Measurements from ENCODE around the gene MDH1. TPM values are rescaled to one million over a fixed set of nuclear protein-coding genes. Genes with fewer than 3 reads are reported as not detected.
A peak's percentile ranks its signal among the peaks of the same experiment; 100 is the strongest.

Gene MDH1
- total RNA-seq, result 100 to 1,000 TPM in 1 of 5 experiments, 10 to 100 TPM in 4; 76.5 to 180 (median 84.2) TPM
- polyA plus RNA-seq, result 100 to 1,000 TPM; 263 to 268 TPM
- 47.2 reads per million, percentile 70 among the genes with 10 or more reads in this experiment for total RNA-seq

GRCh38 chr2:63588385-63589147, at the start of gene MDH1, which contains the start of gene WDPCP:
MDH1 (plus strand) TSS chr2:63588963; CDS start chr2:63589044, 81 bp downstream.
WDPCP (minus strand) TSS chr2:63588477; CDS start chr2:63588271, 206 bp downstream.
- H3K36me3 Mint-ChIP-seq, result peaks cover 0 to 9% (median 0%) of the 10 kb centered on the region in 5 donors
- DNase-seq (peak; percentile 74 to 99 (median 96)), ATAC-seq (peak; percentile 89)
- no peaks in the 10 kb centered on the region for H3K27me3 Mint-ChIP-seq
- ChIA-PET POLR2A (interaction anchor here (0.8 to 3.9 kb wide), 10 partner anchors 8 to 1735 kb away, joined by 3 to 23 read pairs (median 4); partner anchors contain the start of genes ACTR2, COMMD1, FAM161A and RAB1A), CTCF (interaction anchor here (0.6 to 1.1 kb wide), 2 partner anchors 273 to 883 kb away, joined by 3 read pairs; partner anchors contain the start of gene EHBP1)
- H3K9me3 Mint-ChIP-seq, result peaks cover 0 to 3% (median 0%) of the 10 kb centered on the region in 11 donors
- H3K9me3 ChIP-seq (ENCODE audit: control insufficient read depth in 2 of 3, low read length in 3 of 3), result no peaks in the 10 kb centered on the region
- peak within 1 kb of the TSS; percentile 91 for H3K4me3 ChIP-seq (ENCODE audit: low read length)
- peak within 1 kb of the TSS; percentile 89 to 99 (median 95) for H3K27ac Mint-ChIP-seq
- intact Hi-C loops (cut with micrococcal nuclease), result loop anchor here (1.0 to 10.0 kb wide), 25 partner anchors 253 to 1844 kb away; partner anchors contain the start of genes ACTR2 (in 2 of the 2), B3GNT2 (in 2 of the 2), COMMD1 (in 2 of the 2) and EHBP1 (in 2 of the 2)
- peak within 1 kb of the TSS; percentile 89 to 99 (median 94) for H3K4me3 Mint-ChIP-seq
- H3K27me3 ChIP-seq (ENCODE audit: control insufficient read depth in 2 of 2, insufficient read depth in 2 of 2, low read length in 2 of 2), result no peaks in the 10 kb centered on the region
- H3K4me1 ChIP-seq (ENCODE audit: control insufficient read depth in 2 of 2, insufficient read depth in 2 of 2, low read length in 2 of 2), result peaks cover 16 to 23% of the 10 kb centered on the region in 2 donors
- H3K4me1 Mint-ChIP-seq, result peaks cover 24 to 63% (median 45%) of the 10 kb centered on the region in 7 donors
- H3K36me3 ChIP-seq (ENCODE audit: control insufficient read depth in 2 of 3, insufficient read depth in 3 of 3, low read length in 3 of 3), result peaks cover 0 to 5% (median 4%) of the 10 kb centered on the region in 3 experiments
- H3K27ac ChIP-seq (ENCODE audit: low read depth, low read length), result peak within 1 kb of the TSS; percentile 89

GRCh38 chr2:63539416-63540162, 49.2 kb upstream of the MDH1 start:
- Mint-ChIP-seq H3K27me3 (no peaks in the 10 kb centered on the region), H3K27ac (no peak overlapping the region), H3K4me1 (peaks cover 0 to 5% (median 0%) of the 10 kb centered on the region in 7 donors), H3K36me3 (peaks cover 0 to 12% (median 9%) of the 10 kb centered on the region in 5 donors), H3K4me3 (no peak overlapping the region), H3K9me3 (peaks cover 0 to 31% (median 13%) of the 10 kb centered on the region in 11 donors)
- Histone ChIP-seq H3K4me3 (ENCODE audit: low read length) (no peak overlapping the region), H3K4me1 (ENCODE audit: control insufficient read depth in 2 of 2, insufficient read depth in 2 of 2, low read length in 2 of 2) (no peaks in the 10 kb centered on the region), H3K27me3 (ENCODE audit: control insufficient read depth in 2 of 2, insufficient read depth in 2 of 2, low read length in 2 of 2) (no peaks in the 10 kb centered on the region), H3K36me3 (ENCODE audit: control insufficient read depth in 2 of 3, insufficient read depth in 3 of 3, low read length in 3 of 3) (no peaks in the 10 kb centered on the region), H3K9me3 (ENCODE audit: control insufficient read depth in 2 of 3, low read length in 3 of 3) (no peaks in the 10 kb centered on the region), H3K27ac (ENCODE audit: low read depth, low read length) (no peak overlapping the region)
- ChIA-PET POLR2A (no interaction called here), CTCF (interaction anchor here (0.6 to 1.0 kb wide), 2 partner anchors 11 to 1379 kb away, joined by 3 read pairs; no protein-coding TSS in a partner anchor)
- ATAC-seq (no peak), DNase-seq (no peak)
- intact Hi-C loops (cut with micrococcal nuclease), result no loop called here

- Histone ChIP-seq H3K4me1 (ENCODE audit: control insufficient read depth in 2 of 2, insufficient read depth in 2 of 2, low read length in 2 of 2) (no peaks in the 10 kb centered on the region), H3K9me3 (ENCODE audit: control insufficient read depth in 2 of 3, low read length in 3 of 3) (no peaks in the 10 kb centered on the region), H3K27ac (ENCODE audit: low read depth, low read length) (no peak overlapping the region), H3K36me3 (ENCODE audit: control insufficient read depth in 2 of 3, insufficient read depth in 3 of 3, low read length in 3 of 3) (no peaks in the 10 kb centered on the region), H3K27me3 (ENCODE audit: control insufficient read depth in 2 of 2, insufficient read depth in 2 of 2, low read length in 2 of 2) (no peaks in the 10 kb centered on the region), H3K4me3 (ENCODE audit: low read length) (no peak overlapping the region)
- H3K4me1 Mint-ChIP-seq, result peaks cover 0 to 4% (median 0%) of the 10 kb centered on the region in 7 donors
- peaks cover 0 to 13% (median 8%) of the 10 kb centered on the region in 5 donors for H3K36me3 Mint-ChIP-seq
- H3K27me3 Mint-ChIP-seq, result no peaks in the 10 kb centered on the region
- ATAC-seq (no peak), DNase-seq (peak in 1 of 9 donors; percentile 7)
- H3K9me3 Mint-ChIP-seq, result peaks cover 0 to 16% (median 2%) of the 10 kb centered on the region in 11 donors
- no peak overlapping the region for H3K4me3 Mint-ChIP-seq
- peak overlapping the region in 1 of 9 donors; percentile 21 for H3K27ac Mint-ChIP-seq
- ChIA-PET CTCF (interaction anchor here (0.9 kb wide), 1 partner anchor 1087 kb away, joined by 3 read pairs; no protein-coding TSS in a partner anchor), POLR2A (no interaction called here)
- intact Hi-C loops (cut with micrococcal nuclease), result loop anchor here (1.0 to 2.0 kb wide), 2 partner anchors 757 to 1087 kb away; no protein-coding TSS in a partner anchor
Observed at GRCh38 chr2:63544017-63544627, 44.6 kb upstream of the MDH1 start.

GRCh38 chr2:63545023-63545422, 43.7 kb upstream of the MDH1 start:
- DNase-seq (no peak), ATAC-seq (no peak)
- Histone ChIP-seq H3K4me3 (ENCODE audit: low read length) (no peak overlapping the region), H3K27me3 (ENCODE audit: control insufficient read depth in 2 of 2, insufficient read depth in 2 of 2, low read length in 2 of 2) (no peaks in the 10 kb centered on the region), H3K4me1 (ENCODE audit: control insufficient read depth in 2 of 2, insufficient read depth in 2 of 2, low read length in 2 of 2) (no peaks in the 10 kb centered on the region), H3K36me3 (ENCODE audit: control insufficient read depth in 2 of 3, insufficient read depth in 3 of 3, low read length in 3 of 3) (no peaks in the 10 kb centered on the region), H3K27ac (ENCODE audit: low read depth, low read length) (no peak overlapping the region), H3K9me3 (ENCODE audit: control insufficient read depth in 2 of 3, low read length in 3 of 3) (no peaks in the 10 kb centered on the region)
- intact Hi-C loops (cut with micrococcal nuclease), result loop anchor here in 1 of 2 donors (2.0 kb wide), 1 partner anchor 758 kb away; no protein-coding TSS in a partner anchor
- ChIA-PET CTCF (no interaction called here), POLR2A (no interaction called here)
- no peak overlapping the region for H3K27ac Mint-ChIP-seq
- peaks cover 0 to 16% (median 2%) of the 10 kb centered on the region in 11 donors for H3K9me3 Mint-ChIP-seq
- H3K4me1 Mint-ChIP-seq, result peaks cover 0 to 5% (median 0%) of the 10 kb centered on the region in 7 donors
- H3K4me3 Mint-ChIP-seq, result no peak overlapping the region
- H3K27me3 Mint-ChIP-seq, result no peaks in the 10 kb centered on the region
- H3K36me3 Mint-ChIP-seq, result peaks cover 0 to 17% (median 10%) of the 10 kb centered on the region in 5 donors

- H3K27me3 Mint-ChIP-seq, result no peaks in the 10 kb centered on the region
- DNase-seq (no peak), ATAC-seq (no peak)
- Histone ChIP-seq H3K4me3 (ENCODE audit: low read length) (no peak overlapping the region), H3K27ac (ENCODE audit: low read depth, low read length) (no peak overlapping the region), H3K27me3 (ENCODE audit: control insufficient read depth in 2 of 2, insufficient read depth in 2 of 2, low read length in 2 of 2) (no peaks in the 10 kb centered on the region), H3K4me1 (ENCODE audit: control insufficient read depth in 2 of 2, insufficient read depth in 2 of 2, low read length in 2 of 2) (no peaks in the 10 kb centered on the region), H3K9me3 (ENCODE audit: control insufficient read depth in 2 of 3, low read length in 3 of 3) (no peaks in the 10 kb centered on the region), H3K36me3 (ENCODE audit: control insufficient read depth in 2 of 3, insufficient read depth in 3 of 3, low read length in 3 of 3) (peaks cover 0 to 7% (median 0%) of the 10 kb centered on the region in 3 experiments)
- no peak overlapping the region for H3K4me3 Mint-ChIP-seq
- CTCF ChIA-PET, result no interaction called here
- intact Hi-C loops (cut with micrococcal nuclease), result no loop called here
- H3K27ac Mint-ChIP-seq, result no peak overlapping the region
- peaks cover 5 to 53% (median 38%) of the 10 kb centered on the region in 5 donors for H3K36me3 Mint-ChIP-seq
- H3K4me1 Mint-ChIP-seq, result peaks cover 6 to 18% (median 12%) of the 10 kb centered on the region in 7 donors
- H3K9me3 Mint-ChIP-seq, result peaks cover 8 to 30% (median 20%) of the 10 kb centered on the region in 11 donors
- POLR2A ChIA-PET, result no interaction called here
Observed at GRCh38 chr2:63553049-63553448, 35.7 kb upstream of the MDH1 start.

GRCh38 chr2:63555299-63555698, 33.5 kb upstream of the MDH1 start:
- peaks cover 0 to 7% (median 0%) of the 10 kb centered on the region in 3 experiments for H3K36me3 ChIP-seq (ENCODE audit: control insufficient read depth in 2 of 3, insufficient read depth in 3 of 3, low read length in 3 of 3)
- CTCF ChIA-PET, result no interaction called here
- H3K36me3 Mint-ChIP-seq, result peaks cover 9 to 61% (median 42%) of the 10 kb centered on the region in 5 donors
- H3K27me3 ChIP-seq (ENCODE audit: control insufficient read depth in 2 of 2, insufficient read depth in 2 of 2, low read length in 2 of 2), result no peaks in the 10 kb centered on the region
- no peaks in the 10 kb centered on the region for H3K9me3 ChIP-seq (ENCODE audit: control insufficient read depth in 2 of 3, low read length in 3 of 3)
- no peak overlapping the region for H3K27ac Mint-ChIP-seq
- POLR2A ChIA-PET, result interaction anchor here (0.7 kb wide), 1 partner anchor 1441 kb away, joined by 3 read pairs; no protein-coding TSS in a partner anchor
- no peaks in the 10 kb centered on the region for H3K27me3 Mint-ChIP-seq
- intact Hi-C loops (cut with micrococcal nuclease), result no loop called here
- H3K27ac ChIP-seq (ENCODE audit: low read depth, low read length), result no peak overlapping the region
- peaks cover 9 to 43% (median 33%) of the 10 kb centered on the region in 11 donors for H3K9me3 Mint-ChIP-seq
- H3K4me1 ChIP-seq (ENCODE audit: control insufficient read depth in 2 of 2, insufficient read depth in 2 of 2, low read length in 2 of 2), result no peaks in the 10 kb centered on the region
- H3K4me3 Mint-ChIP-seq, result no peak overlapping the region
- DNase-seq, result no peak
- ATAC-seq, result no peak
- no peak overlapping the region for H3K4me3 ChIP-seq (ENCODE audit: low read length)
- H3K4me1 Mint-ChIP-seq, result peaks cover 6 to 21% (median 11%) of the 10 kb centered on the region in 7 donors
